Stimulated activated CD8-positive, alpha-beta memory T cell treated with anti-CD3 and anti-CD28 coated beads, Interleukin-7, amount 100 ng/mL, for 4 hours (primary cell): ENCODE measurements around the gene KCTD18.

Experiments
- DNase-seq, 2 donors: peaks; one replicate each; pipeline ENCODE4 v3.0.0-alpha.2; 2020; ENCODE audit warnings: low read depth in 2 of 2

KCTD18 gene

DNA sequence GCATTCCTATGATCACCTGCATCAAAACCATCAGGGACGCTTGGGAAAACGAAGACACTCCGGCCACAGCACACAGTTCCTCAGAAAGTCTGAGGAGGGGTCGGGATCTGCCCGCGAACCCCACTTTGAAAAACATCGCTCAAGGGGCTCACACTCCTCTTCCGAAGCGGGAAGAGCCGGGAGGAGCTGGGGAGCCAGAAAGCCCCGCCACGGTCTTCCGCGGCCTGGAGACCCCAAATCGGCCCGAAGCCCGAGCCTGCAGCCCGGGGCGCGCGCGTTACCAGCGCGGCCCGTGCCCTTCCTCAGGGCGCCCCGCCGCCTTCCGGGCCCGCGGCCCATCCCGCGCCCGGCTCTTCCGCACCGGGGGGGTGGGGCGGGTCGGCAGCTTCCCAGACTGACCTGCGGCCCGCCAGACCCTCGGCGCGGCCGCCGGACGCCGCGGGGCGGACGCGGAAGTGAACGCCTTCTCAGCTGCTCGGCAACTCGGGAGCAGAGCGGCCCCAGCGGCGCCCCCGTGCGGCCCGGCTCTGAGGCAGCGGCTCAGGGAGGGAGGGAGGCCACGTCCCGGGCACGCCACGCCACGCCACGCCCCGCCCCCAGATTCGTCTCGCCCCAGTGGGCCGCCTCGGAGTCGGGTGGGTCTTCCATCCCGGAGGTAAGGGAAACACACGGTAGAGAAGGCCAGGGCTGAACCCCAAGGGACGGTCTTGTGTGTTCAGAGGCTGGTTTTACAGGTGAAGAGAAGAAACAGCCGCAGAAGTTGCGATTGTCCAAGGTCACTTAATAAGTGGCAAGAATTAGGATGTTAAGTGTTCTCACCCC, at the start of gene KCTD18:
Gene KCTD18 (minus strand): TSS at position 457 of the 822 bp plus-strand sequence. CDS start 3,052 bp downstream, outside the sequence.
- peak; percentile 78 to 91 for DNase-seq

DNA sequence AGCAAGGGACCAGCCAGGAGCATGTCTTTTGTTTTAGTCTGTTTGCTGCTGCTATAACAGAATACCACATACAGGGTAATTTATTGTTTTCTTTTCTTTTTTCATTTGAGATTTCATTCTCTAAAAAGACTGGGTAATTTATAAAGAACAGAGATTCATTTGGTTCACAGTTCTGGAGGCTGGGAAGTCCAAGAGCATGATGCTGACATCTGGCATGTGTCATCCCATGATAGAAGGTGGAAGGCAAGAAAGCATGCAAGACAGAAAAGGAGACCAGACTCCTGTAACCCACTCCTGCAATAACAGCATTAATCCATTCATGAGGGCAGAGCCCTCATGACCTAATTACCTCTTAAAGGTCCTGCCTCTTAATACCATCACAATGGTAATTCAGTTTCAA, 30.9 kb upstream of the KCTD18 start:
- no peak for DNase-seq

DNA sequence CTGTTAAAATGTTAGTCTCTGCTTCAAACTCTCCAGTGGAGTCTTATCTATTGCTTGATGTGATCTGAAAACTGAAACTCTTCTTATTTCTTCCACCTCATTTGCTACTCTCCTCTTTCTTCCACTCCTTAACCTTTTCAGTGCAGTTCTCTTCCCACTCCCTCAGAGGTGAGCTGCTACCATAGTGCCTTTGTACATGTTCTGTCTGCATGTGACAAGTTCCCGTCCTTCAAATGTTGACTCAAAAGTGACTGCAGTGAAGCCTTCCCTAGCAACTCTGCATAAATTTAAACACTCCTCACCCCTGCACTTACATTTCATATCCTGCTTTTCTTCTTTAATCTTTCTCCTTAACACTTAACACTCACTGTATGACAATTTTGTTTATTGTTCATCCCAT, 28.3 kb upstream of the KCTD18 start:
- no peak for DNase-seq

- no peak for DNase-seq
These were observed 24.7 kb upstream of the KCTD18 start for GRCh38 chr2:200534572-200534971.

DNA sequence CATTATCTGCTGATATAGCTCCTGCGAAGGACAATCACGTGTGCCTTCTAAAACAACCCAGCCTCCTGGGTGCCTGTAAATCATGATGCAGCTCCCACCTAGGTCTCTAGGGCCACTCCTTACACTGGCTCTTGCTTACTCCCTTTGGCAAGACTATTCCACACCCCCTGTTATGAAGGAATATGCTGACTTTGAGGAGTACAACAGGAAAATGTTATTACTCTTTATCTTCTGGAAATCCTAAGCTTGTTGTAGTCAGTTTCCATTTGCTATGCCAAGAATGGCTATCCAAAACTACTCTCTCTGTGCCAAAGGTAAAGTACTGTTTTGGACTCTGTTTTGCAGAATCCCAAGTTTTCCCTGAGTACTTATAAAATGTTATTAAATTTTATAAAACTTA, 23.9 kb upstream of the KCTD18 start:
- DNase-seq, result no peak

DNA sequence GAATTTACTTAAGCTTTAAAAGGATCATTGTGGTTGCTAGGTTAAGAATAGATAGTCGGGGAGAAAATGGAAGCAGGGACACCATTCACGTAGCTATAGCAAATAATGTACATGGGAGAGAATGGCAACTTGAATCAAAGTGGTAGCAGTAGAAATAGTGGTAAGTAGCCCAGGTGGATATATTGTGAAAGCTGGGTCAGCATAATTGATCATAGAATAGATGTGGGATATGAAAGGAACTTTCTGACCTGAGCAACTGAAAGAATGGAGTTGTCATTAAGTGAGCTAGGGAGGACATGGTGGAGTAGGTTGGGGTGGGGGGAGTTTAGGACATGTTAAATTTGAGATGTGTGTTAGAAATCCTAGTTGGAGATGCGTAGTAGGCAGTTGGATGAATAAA, 18.4 kb upstream of the KCTD18 start:
- DNase-seq, result no peak

- DNase-seq, result peak; percentile 93 to 96
These were observed 16.2 kb upstream of the KCTD18 start, which contains the start of gene SGO2 for GRCh38 chr2:200525882-200526651. Gene SGO2 (plus strand): TSS chr2:200526207. CDS start chr2:200532976, 6,769 bp downstream.

DNA sequence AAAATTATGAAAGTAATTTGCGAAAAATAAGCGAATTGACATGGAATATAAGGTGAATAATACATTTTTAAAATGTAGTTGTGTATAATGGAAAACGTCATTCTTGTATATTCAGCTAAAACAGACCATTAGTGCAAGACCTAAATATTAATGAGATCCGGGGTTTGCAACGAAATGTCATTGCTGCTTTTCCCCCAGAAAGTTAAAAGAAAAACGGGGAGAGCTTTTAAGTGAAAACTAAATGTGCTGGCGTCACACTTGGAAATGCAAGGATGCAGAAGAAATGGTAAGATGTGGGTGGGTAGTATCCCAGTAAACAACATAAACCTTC, 15.6 kb upstream of the KCTD18 start:
- no peak for DNase-seq

DNA sequence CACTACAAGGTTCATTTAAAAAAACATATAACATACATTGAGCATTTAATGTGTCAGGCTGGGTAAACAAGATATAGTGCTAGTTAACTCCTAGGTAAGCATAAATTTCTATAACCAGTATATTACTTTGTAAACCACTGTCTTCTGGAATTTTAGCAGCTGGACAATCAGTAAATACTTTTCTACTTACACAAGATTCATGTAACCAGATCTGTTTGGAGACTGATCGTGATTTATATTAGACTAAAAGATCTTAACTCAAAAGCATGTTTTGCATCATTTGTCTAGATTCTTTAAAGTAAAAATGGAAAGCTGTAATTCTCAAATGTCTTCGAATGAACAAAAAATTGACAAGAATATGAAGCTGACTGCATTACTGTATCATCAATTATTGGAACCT, 15.2 kb upstream of the KCTD18 start:
- DNase-seq, result no peak

- no peak for DNase-seq
These were observed 13.7 kb upstream of the KCTD18 start for GRCh38 chr2:200523604-200524003.

DNA sequence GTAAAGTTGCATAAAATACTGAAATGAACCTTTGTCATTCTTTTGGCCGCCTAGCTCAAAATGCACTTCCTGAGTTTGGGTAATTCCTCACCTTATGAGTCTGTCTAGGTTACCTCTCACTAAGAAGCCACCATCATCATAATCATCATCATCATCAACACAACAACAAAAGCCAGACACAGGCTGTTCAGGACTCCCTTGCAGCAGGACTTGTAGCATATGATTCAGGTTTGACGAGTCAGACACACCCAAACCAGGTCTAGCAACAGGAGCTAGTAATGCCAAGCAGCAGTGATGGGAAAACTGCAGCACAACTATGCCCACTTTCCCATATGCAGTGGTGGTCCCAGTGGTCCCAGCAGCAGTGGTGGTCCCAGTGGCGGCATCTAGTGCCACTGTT, 13.3 kb upstream of the KCTD18 start:
- no peak for DNase-seq

DNA sequence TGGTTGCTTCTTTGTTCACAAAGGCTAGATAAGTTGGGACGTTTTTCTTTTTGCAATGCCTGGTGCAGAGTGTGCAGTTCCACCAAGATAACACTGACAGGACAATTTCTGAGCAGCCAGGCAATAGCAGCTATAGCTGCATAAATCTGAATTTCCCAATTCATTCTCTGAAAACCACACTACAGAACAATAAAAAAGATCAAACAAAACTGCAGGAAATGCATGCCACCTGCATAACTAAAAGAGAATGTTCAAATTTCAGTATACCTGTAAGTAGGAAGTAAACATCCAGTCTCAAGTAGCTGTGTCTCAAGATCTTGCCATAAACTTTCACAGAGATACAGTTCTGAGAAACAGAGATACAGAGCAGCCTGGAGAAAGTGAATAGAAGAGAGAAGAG, 5.3 kb upstream of the KCTD18 start:
- DNase-seq, result no peak

- DNase-seq, result no peak
These were observed 645 bp downstream of the KCTD18 start for GRCh38 chr2:200509235-200509611.

- DNase-seq, result no peak
These were observed 2.7 kb downstream of the KCTD18 start for GRCh38 chr2:200507179-200507578.

DNA sequence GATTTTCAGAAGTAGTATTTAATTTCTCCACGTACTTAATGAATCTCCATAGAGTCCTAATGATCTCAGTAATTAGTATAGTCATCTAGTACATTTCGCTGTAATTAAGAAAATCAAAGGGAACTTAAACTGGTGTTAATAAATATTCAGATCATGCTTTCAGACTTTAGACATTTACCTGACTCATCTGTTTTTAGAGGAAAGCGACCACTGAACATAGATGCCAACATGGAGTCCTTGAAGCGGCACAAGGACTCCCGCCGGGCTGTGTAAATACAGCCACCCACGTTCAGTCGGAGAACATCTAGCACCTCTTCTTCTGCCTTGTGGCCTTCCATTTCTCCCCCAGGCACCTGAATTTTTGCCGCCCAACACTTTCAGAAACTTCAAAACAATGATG, 3.2 kb downstream of the KCTD18 start:
- no peak for DNase-seq

DNA sequence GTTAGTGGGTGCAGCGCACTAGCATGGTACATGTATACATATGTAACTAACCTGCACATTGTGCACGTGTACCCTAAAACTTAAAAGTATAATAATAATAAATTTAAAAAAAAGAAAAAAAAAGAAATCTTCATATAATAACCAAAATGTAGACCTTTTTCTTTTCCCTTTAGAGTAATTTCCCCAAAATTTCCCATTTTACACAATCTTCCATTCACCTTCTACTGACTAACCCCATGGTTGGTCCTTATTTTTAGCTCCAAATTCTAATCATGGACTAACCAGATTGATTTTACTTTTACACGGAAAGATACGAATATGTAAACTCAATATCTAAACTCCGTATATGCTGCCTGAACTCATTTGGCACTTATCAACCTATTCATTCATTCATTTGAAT, 7.7 kb downstream of the KCTD18 start:
- DNase-seq, result no peak

DNA sequence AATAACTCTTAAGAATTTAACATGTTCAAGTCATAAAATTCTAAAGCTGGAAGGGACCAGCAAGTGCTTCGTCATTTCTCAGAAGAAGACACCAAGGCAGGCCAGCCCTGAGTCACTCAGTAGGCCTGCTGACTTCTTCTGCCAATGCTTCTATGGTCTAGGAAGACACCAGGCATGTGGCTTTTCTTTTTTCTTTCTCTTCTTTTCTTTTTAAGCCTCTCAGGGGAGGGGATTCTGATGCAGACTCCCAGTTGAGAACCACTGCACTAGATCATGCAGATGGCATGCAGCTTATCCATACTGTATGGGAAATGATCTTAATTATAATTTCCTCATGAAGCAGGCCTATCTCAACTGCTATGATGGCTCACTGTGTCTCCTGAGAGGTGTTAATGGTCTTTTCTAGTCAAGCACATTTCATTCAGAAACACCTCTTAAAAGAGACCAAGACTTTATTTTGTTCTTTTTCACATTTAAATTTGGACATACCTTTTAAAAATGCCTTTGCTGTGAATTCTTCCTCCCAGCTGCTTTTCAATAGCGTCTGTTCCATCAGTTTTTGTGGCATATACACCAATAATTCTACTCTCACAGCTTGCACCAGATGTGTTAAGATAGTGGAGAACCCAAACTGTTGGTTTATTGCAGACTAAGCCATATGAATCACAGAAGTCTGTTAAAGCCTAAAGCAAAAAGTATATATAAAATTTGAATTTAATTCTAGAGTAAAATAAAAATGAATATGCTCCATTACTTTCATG, 11.3 kb downstream of the KCTD18 start:
- DNase-seq, result no peak

- DNase-seq, result no peak
These were observed 13.2 kb downstream of the KCTD18 start for GRCh38 chr2:200496696-200497095.

DNA sequence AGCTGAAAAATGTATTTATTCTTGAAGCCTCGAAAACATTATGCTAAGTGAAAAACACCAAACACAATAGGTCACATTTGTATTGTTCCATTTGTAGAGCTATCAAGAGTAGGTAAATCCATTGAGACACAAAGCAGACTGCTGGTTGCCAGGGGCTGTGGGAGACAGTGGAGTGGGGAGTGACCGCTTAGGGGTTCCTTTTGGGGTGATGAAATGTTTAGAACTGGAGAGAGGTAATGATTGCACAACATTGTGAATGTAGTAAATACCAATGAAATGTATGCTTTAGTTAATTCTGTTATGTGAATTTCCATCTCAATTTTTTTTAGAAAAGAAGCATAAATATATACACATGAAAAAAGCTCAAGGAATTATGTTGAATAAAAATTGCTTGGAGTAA, 15.8 kb downstream of the KCTD18 start:
- no peak for DNase-seq

GRCh38 chr2:200492656-200493055, 17.2 kb downstream of the KCTD18 start:
- no peak for DNase-seq

- no peak for DNase-seq
These were observed 19.9 kb downstream of the KCTD18 start for GRCh38 chr2:200490001-200490400.

DNA sequence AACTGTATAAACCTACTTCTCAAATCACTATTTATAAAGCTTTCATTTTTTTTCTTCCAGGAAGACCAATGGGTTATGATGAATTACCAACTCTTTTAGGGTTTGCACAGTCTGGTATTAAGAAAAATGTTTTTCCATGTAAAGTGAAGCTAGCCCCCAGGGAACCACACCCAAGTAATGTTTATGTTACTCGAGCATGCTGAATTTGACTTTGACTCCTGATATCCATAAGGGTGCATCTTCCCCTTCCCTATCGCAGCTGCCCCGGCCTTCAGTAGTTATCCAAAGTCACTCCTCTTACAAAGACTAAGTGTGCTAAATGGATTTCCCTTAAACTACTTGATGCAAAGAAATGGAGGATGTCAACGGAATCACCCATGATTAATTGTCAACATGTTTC, 21.7 kb downstream of the KCTD18 start:
- DNase-seq, result no peak

GRCh38 chr2:200486529-200486928, 23.3 kb downstream of the KCTD18 start:
- no peak for DNase-seq
